Endothelial cell of umbilical vein (primary cell): ENCODE data around the gene CFAP46.

ENCODE experiments used
- EZH2 ChIP-seq: IDR thresholded peaks from 2 replicates; pipeline ENCODE4 v1.6.1; 2012; ENCODE audit warnings: borderline replicate concordance, low read depth, mild to moderate bottlenecking, moderate library complexity, low read length, inconsistent platforms; ENCODE audit not compliant: severe bottlenecking
- FOS ChIP-seq: IDR thresholded peaks from 2 replicates; pipeline ENCODE4 v1.6.1; 2011; ENCODE audit warnings: mild to moderate bottlenecking, low read length, moderate library complexity, borderline replicate concordance; ENCODE audit not compliant: insufficient read depth
- JUN ChIP-seq: IDR thresholded peaks from 2 replicates; pipeline ENCODE4 v1.6.1; 2011; ENCODE audit warnings: borderline replicate concordance, low read depth; ENCODE audit not compliant: insufficient read length, insufficient read depth
- MYC ChIP-seq: IDR thresholded peaks from one replicate; pipeline ENCODE4 v1.6.1; 2011; ENCODE audit warnings: mild to moderate bottlenecking, low read depth, low read length
- POLR2A ChIP-seq: IDR thresholded peaks from 2 replicates; pipeline ENCODE4 v1.6.1; 2012; ENCODE audit warnings: low read depth, mild to moderate bottlenecking, control low read depth, low read length
- POLR2AphosphoS5 ChIP-seq: IDR thresholded peaks from 2 replicates; pipeline ENCODE4 v1.6.1; 2012; ENCODE audit warnings: low read depth, mild to moderate bottlenecking, control low read depth, low read length, moderate library complexity; ENCODE audit not compliant: insufficient read depth
- TF ChIP-seq, protein P1 (sequence below), 2 donors: IDR thresholded peaks; 1 replicate in 1 of 2; 2 replicates in 1 of 2; pipeline ENCODE4 v1.5.1; 2011; ENCODE audit warnings: low read length in 2 of 2, mild to moderate bottlenecking in 2 of 2, moderate library complexity in 2 of 2, control low read depth in 1 of 2, inconsistent platforms in 1 of 2, low read depth in 1 of 2; ENCODE audit not compliant: insufficient read depth in 1 of 2; ENCODE audit errors: extremely low read depth in 1 of 2
- TF ChIP-seq, protein P2 (sequence below): IDR thresholded peaks from 2 replicates; pipeline ENCODE4 v1.6.1; 2011; ENCODE audit not compliant: insufficient read depth, insufficient read length

DNA sequence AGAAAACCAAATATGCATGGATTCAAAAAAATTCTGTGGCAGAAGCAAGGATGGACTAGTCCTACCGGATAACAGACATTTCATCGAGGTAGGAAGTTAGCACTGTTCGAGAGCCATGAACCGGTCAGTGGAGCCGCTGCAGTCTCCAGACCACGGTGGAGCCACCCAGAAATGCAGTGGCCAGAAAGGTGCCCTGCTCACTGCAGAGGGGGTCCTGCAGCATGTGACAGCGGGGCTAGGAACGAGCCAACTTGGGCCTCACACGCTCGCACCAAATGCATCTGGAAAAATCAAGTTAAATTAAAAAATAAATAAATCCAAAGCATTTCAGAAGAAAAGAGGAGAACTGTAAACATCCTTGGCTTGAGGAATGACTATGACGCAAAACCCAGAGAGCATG is 13.1 kb upstream of the CFAP46 start:
- no peak for TF ChIP-seq POLR2A
- TF ChIP-seq, protein P1, sequence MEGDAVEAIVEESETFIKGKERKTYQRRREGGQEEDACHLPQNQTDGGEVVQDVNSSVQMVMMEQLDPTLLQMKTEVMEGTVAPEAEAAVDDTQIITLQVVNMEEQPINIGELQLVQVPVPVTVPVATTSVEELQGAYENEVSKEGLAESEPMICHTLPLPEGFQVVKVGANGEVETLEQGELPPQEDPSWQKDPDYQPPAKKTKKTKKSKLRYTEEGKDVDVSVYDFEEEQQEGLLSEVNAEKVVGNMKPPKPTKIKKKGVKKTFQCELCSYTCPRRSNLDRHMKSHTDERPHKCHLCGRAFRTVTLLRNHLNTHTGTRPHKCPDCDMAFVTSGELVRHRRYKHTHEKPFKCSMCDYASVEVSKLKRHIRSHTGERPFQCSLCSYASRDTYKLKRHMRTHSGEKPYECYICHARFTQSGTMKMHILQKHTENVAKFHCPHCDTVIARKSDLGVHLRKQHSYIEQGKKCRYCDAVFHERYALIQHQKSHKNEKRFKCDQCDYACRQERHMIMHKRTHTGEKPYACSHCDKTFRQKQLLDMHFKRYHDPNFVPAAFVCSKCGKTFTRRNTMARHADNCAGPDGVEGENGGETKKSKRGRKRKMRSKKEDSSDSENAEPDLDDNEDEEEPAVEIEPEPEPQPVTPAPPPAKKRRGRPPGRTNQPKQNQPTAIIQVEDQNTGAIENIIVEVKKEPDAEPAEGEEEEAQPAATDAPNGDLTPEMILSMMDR (IDR thresholded peaks at IDR 0.05; ENCODE audit: extremely low read depth in 1 of 2, insufficient read depth in 1 of 2, low read depth in 1 of 2, low read length in 2 of 2) = no peak
- TF ChIP-seq, protein P2, sequence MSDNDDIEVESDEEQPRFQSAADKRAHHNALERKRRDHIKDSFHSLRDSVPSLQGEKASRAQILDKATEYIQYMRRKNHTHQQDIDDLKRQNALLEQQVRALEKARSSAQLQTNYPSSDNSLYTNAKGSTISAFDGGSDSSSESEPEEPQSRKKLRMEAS = no peak
- TF ChIP-seq POLR2AphosphoS5 = no peak
- no peak for TF ChIP-seq EZH2
- no peak for TF ChIP-seq MYC
- no peak for TF ChIP-seq FOS
- no peak for TF ChIP-seq JUN
